ENCODE results near the gene PRMT1.

DNA sequence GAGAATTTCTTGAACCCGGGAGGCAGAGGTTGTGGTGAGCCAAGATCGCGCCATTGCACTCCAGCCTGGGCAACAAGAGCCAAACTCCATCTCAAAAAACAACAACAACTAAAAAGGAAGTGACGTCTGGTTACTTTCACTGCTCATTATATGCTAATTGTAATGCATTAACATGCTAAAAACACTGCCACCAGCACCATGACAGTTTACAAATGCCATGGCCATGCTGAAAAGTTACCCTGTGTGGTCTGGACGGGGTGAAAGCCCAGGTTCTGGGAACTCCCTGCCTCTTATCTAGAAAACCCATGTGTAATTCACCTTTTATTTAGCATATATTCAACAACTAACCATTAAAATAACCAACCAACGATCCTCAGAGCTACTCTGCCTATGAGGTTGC, 41.9 kb downstream of the PRMT1 start:
- no peak for TF ChIP-seq CTCF (IDR thresholded peaks at IDR 0.05; ENCODE audit: poor library complexity, severe bottlenecking)
- TF ChIP-seq EZH2 (IDR thresholded peaks at IDR 0.05; ENCODE audit: borderline replicate concordance, insufficient read depth, low read length, poor library complexity, severe bottlenecking) = no peak
- no peak for TF ChIP-seq POLR2AphosphoS5 (IDR thresholded peaks at IDR 0.05)
- no peak for TF ChIP-seq RAD21 (conservative IDR thresholded peaks at IDR 0.05)
- TF ChIP-seq TAF1 (IDR thresholded peaks at IDR 0.05; ENCODE audit: low read depth) = no peak
